Temporal lobe (tissue), 2 donors: ENCODE results near the gene RENBP. TPM values are rescaled to one million over a fixed set of nuclear protein-coding genes. Genes with fewer than 3 reads are reported as not detected.

Source experiments
- small RNA-seq: library from RNA; depleted of rRNA; stranded (forward); fragments of <200 nt; gene quantifications from one replicate; pipeline ENCODE3, GENCODE V24; 2014; ENCODE audit warnings: low replicate concordance
- total RNA-seq: library from RNA; depleted of rRNA; stranded (reverse); fragments of >200 nt; gene quantifications from one replicate; pipeline ENCODE4 v1.2.3, GENCODE V29; 2014

The RENBP gene
- total RNA-seq, 1 donor from 2014 or later = 1.5 TPM

Small RNA genes lying within 50 kb of the gene (small RNA-seq; reads per million reads assigned to genes)
- gene MIR3202-1 = not detected

Other genes with a start within 250 kb of the RENBP start
- 44.3 TPM for gene BCAP31, start 220.3 kb downstream of the RENBP start, total RNA-seq
- gene ABCD1, start 219.8 kb downstream of the RENBP start, total RNA-seq = 3.4 TPM
- 2.2 TPM for gene PLXNB3, start 180.4 kb downstream of the RENBP start, total RNA-seq
- gene SRPK3, start 163.6 kb downstream of the RENBP start, total RNA-seq = 0.25 TPM
- 52.1 TPM for gene IDH3G, start 150.3 kb downstream of the RENBP start, total RNA-seq
- gene SSR4, start 150.0 kb downstream of the RENBP start, total RNA-seq = 50.2 TPM
- gene PDZD4, start 114.1 kb downstream of the RENBP start, total RNA-seq = 141 TPM
- 132 TPM for gene L1CAM, start 58.5 kb downstream of the RENBP start, total RNA-seq
- gene AVPR2, start 40.0 kb downstream of the RENBP start, total RNA-seq = not detected
- gene ARHGAP4, start 18.4 kb downstream of the RENBP start, total RNA-seq = 3.2 TPM
- gene NAA10, start 9.6 kb downstream of the RENBP start, total RNA-seq = 18.7 TPM
- 20.4 TPM for gene HCFC1, start 27.2 kb upstream of the RENBP start, total RNA-seq
- gene TMEM187, start 28.1 kb upstream of the RENBP start, total RNA-seq = 1.7 TPM
- gene IRAK1, start 75.3 kb upstream of the RENBP start, total RNA-seq = 10.6 TPM
- gene MECP2, start 153.1 kb upstream of the RENBP start, total RNA-seq = 28.8 TPM
- gene OPN1LW, start 199.6 kb upstream of the RENBP start, total RNA-seq = not detected
- gene OPN1MW, start 238.0 kb upstream of the RENBP start, total RNA-seq = not detected